Left ventricle myocardium inferior (tissue), 1 donor: ENCODE measurements around the gene STAMBPL1. TPM values are rescaled to one million over a fixed set of nuclear protein-coding genes. Genes with fewer than 3 reads are reported as not detected.

Experiments
- DNase-seq: peaks from one replicate; pipeline ENCODE4 v3.0.0-alpha.2; 2020
- H3K27ac ChIP-seq: fragments of 200-600 bp; replicated peaks from 2 replicates; pipeline ENCODE4 v1.8.0; 2021
- H3K27me3 ChIP-seq: fragments of 200-600 bp; 2 replicates; pipeline ENCODE4 v1.8.0; 2021; ENCODE audit warnings: low read depth
- H3K36me3 ChIP-seq: fragments of 200-600 bp; 2 replicates; pipeline ENCODE4 v1.8.0; 2021
- H3K4me1 ChIP-seq: fragments of 200-600 bp; 2 replicates; pipeline ENCODE4 v1.8.0; 2021
- H3K4me3 ChIP-seq: fragments of 200-600 bp; 2 replicates; pipeline ENCODE4 v1.8.0; 2021; ENCODE audit warnings: mild to moderate bottlenecking, moderate library complexity
- H3K9me3 ChIP-seq: fragments of 200-600 bp; replicated peaks from 2 replicates; pipeline ENCODE4 v1.8.0; 2021
- intact Hi-C: fragments of 100-400 bp; cut with micrococcal nuclease; formaldehyde crosslinking; loops from one replicate; pipeline ENCODE4 v1.11.0; 2022
- long read RNA-seq: library from polyadenylated mRNA; unstranded; transcript quantifications from one replicate; pipeline ENCODE4 v2.0.0, GENCODE V29; 2021
- total RNA-seq: library from RNA; stranded (reverse); fragmentation: NEBNext Ultra II Directional; extraction: Animal tissue kit (Norgen Biotek cat#: 25700); gene quantifications from one replicate; pipeline ENCODE4 v1.2.1, GENCODE V29; 2021
- TF ChIP-seq, protein P1 (sequence below): fragments of 200-600 bp; IDR thresholded peaks from 2 replicates; pipeline ENCODE4 v1.8.0; 2021; ENCODE audit warnings: antibody characterized with exemption, mild to moderate bottlenecking, borderline replicate concordance
- donor health status: DM: no; HTN: yes; CAD: no; lungs with severe emphysema.

Gene STAMBPL1
- total RNA-seq, result 2.5 TPM
- long read RNA-seq, partial matches to known transcripts, result 0 of 3 reads
- long read RNA-seq, other reads (novel, unspliced or antisense), result 0 of 3 reads

DNA sequence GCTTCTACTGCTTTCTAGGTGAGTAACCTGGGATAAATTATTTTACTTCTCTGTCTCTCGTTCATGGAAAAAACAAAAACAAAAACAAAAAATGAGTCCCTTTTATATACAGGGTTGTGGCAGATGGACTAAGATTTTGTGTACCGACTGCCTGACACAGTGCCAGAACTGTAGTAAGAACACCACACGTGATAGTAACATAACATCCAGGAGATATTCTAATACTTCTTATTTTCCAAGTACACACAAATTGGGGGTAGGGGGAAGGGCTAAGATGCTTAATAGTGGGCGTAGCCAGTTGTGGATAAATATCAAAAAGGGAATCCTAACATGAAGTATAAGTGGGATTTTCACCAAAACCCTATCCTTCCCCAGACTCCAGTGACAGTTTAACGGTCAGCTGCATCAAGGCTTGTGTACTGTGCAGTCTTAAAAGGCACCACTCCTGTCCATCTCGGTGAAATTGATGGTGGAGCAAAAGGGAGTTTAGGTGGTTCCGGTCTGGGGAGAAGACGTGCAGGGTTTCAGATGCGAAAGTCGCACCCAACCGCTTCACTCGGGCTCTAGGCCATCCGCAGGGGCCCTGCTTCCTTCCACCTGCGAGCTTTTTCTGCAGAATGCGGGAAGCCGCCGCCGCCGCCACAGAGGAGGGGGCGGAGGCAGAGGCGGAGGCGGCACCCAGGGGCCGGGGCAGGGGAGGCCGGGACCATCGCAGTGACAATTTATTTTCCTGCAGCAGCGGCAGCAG is at the start of gene STAMBPL1:
TSS of gene STAMBPL1 (plus strand) at position 712 of the 748 bp plus-strand sequence. CDS start 21,464 bp downstream, outside the sequence.
- DNase-seq, result no peak
- intact Hi-C loops, result no loop called here
- TF ChIP-seq, protein P1, sequence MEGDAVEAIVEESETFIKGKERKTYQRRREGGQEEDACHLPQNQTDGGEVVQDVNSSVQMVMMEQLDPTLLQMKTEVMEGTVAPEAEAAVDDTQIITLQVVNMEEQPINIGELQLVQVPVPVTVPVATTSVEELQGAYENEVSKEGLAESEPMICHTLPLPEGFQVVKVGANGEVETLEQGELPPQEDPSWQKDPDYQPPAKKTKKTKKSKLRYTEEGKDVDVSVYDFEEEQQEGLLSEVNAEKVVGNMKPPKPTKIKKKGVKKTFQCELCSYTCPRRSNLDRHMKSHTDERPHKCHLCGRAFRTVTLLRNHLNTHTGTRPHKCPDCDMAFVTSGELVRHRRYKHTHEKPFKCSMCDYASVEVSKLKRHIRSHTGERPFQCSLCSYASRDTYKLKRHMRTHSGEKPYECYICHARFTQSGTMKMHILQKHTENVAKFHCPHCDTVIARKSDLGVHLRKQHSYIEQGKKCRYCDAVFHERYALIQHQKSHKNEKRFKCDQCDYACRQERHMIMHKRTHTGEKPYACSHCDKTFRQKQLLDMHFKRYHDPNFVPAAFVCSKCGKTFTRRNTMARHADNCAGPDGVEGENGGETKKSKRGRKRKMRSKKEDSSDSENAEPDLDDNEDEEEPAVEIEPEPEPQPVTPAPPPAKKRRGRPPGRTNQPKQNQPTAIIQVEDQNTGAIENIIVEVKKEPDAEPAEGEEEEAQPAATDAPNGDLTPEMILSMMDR, result no peak

DNA sequence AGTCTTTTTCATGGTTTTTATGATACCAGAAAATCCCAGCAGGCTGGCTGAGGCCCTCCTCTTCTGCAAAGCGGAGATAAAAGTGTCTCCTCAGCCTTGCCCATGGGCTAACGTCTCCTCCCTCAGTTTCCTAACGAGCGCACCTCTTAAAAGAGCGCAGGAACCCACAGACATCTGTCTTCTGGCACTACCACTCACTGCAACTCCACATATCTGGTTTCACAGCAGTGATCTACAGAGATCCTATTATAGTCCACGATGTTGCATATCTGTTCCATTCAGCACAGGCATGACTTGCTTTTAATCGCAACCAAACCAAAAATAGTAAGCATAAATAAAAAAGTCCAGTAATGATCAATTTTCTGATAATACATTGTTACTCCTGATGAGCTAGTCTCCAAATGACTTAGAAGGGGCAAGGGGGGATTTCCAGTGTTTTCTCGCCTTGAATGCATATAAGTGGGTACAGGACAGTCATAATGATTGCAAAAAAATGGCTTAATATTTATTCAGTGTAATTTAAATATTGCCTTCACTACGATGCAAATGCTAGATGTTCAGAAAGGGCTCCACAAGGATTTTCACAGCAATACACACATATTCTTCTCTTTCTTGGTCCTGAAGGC is 49.3 kb upstream of the STAMBPL1 start:
- Histone ChIP-seq H3K36me3 (no peaks in the 10 kb centered on the region), H3K9me3 (no peaks in the 10 kb centered on the region), H3K27ac (no peak overlapping the region), H3K27me3 (peaks cover 32% of the 10 kb centered on the region), H3K4me1 (no peaks in the 10 kb centered on the region), H3K4me3 (no peak overlapping the region)
- TF ChIP-seq, protein P1, result no peak
- intact Hi-C loops, result loop anchor here (10.0 kb wide), 1 partner anchor 384 kb away; no protein-coding TSS in a partner anchor
- no peak for DNase-seq

More for the DNA sequence above, at the start of gene STAMBPL1:
- Histone ChIP-seq H3K27me3 (peaks cover 23% of the 10 kb centered on the region), H3K36me3 (no peaks in the 10 kb centered on the region), H3K4me1 (peaks cover 35% of the 10 kb centered on the region), H3K27ac (peak within 1 kb of the TSS; percentile 94), H3K9me3 (no peaks in the 10 kb centered on the region), H3K4me3 (peak within 1 kb of the TSS; percentile 82)

DNA sequence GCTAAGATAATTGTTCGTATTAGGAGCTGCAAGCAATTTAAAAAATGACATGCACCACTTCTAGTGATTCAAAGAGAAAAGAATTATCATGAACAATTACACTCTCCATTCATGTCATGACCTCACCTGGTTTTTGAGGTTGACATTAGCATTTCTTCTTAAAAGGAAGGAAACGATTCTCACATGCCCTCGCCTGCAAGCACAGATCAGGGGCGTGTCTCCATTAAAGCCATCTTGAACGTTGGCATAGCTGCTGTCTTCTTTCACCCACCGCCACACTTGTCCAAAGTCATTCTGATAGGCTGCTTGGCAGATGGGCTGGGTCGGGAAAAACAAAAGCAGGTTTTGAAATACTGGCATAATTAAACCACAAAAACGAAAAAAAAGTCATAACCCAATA is 48.3 kb upstream of the STAMBPL1 start:
- no peak overlapping the region for H3K4me3 ChIP-seq
- H3K27ac ChIP-seq, result no peak overlapping the region
- TF ChIP-seq, protein P1, result no peak
- peaks cover 32% of the 10 kb centered on the region for H3K27me3 ChIP-seq
- intact Hi-C loops, result loop anchor here (10.0 kb wide), 1 partner anchor 383 kb away; no protein-coding TSS in a partner anchor
- H3K9me3 ChIP-seq, result no peaks in the 10 kb centered on the region
- H3K36me3 ChIP-seq, result no peaks in the 10 kb centered on the region
- no peak for DNase-seq
- H3K4me1 ChIP-seq, result no peaks in the 10 kb centered on the region

DNA sequence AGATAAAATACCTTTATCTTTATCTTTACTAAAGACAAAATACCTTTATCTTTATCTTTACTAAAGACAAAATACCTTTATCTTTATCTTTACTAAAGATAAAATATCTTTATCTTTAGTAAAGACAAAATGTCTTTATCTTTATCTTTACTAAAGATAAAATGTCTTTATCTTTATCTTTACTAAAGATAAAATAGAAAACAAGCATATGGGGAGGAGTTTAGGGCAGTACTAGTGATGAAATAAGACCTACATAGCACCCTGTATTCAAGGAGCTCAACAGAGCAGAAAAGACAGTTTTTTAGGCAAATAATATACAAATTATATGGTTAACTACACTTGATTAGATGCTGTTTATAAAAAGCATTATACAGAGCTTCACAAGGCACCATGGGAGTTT is 47.7 kb upstream of the STAMBPL1 start:
- Histone ChIP-seq H3K36me3 (no peaks in the 10 kb centered on the region), H3K27me3 (peaks cover 32% of the 10 kb centered on the region), H3K4me1 (no peaks in the 10 kb centered on the region), H3K27ac (no peak overlapping the region), H3K4me3 (no peak overlapping the region), H3K9me3 (no peaks in the 10 kb centered on the region)
- intact Hi-C loops, result loop anchor here (10.0 kb wide), 1 partner anchor 382 kb away; no protein-coding TSS in a partner anchor
- TF ChIP-seq, protein P1, result no peak
- no peak for DNase-seq

DNA sequence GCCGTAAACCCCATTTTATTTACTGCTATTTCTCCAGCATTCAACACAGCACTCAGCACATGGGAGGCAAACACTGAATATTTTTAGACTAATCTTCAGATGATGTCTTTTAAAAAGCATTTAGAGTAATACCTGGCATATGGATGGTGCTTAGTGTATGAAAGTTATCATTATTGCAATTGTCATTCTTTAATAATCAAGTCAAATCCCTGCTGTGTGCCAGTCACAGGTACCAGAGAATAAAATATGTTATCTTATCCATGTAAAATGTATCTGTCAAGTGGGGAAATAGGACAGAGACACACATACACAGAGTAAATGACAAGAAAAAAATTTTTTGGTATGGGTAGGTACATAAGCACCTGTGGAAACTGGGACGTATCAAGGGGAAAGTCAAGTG is 46.9 kb upstream of the STAMBPL1 start:
- H3K27ac ChIP-seq, result no peak overlapping the region
- TF ChIP-seq, protein P1, result no peak
- H3K27me3 ChIP-seq, result peaks cover 32% of the 10 kb centered on the region
- H3K4me1 ChIP-seq, result no peaks in the 10 kb centered on the region
- H3K4me3 ChIP-seq, result no peak overlapping the region
- H3K36me3 ChIP-seq, result no peaks in the 10 kb centered on the region
- no peak for DNase-seq
- intact Hi-C loops, result loop anchor here (10.0 kb wide), 1 partner anchor 382 kb away; no protein-coding TSS in a partner anchor
- no peaks in the 10 kb centered on the region for H3K9me3 ChIP-seq
